HG03378 (cell line): ENCODE results near the gene LDHB.
"Not testable (repeated sequence)": the region's sequence is repeated elsewhere in the genome, so short reads cannot be mapped to it uniquely, and the experiment has no call there.

ENCODE experiments used
- ATAC-seq: cut with Tn5 transposase; IDR thresholded peaks from one replicate; pipeline ENCODE4 v1.9.1; 2021; ENCODE audit warnings: mild to moderate bottlenecking, moderate library complexity; ENCODE audit not compliant: unreplicated experiment

LDHB gene

DNA sequence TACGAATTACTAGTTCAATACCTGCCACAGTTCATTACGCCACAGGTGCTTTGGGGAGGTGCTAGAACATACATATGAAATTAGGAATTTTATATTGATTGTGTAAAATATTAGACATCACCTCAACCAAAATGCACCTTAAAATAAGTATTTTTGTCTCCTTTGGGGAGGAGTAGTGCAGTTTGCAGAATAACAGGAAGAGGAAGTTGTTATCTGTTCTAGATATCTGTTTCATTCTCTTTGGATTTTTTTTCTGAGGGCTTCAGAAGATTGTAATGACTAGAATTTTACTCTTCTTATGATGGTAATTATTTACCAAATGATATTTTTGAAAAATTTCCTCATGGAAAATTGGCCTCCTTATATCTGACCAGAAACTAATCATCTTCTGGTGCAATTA lies 43.1 kb downstream of the LDHB start:
- ATAC-seq = no peak

DNA sequence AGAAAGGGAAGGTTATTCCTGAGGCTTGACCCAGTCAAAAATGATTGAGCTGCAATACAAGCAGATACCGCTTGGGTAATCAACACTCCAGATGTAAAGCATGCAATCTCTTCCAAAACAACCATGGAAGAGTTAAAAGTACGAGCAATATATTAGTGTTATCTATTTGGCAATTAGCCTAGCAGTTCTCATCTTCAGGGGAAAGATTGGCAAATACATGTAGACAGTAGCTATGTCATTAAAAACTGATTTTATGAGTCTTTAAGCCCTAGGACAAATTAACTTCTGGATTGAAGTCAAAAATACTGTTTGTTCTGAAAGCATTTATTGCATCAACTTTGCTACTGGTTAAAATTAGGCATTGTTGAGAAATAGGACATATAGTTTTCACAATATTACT lies 43.7 kb downstream of the LDHB start:
- ATAC-seq = no peak

DNA sequence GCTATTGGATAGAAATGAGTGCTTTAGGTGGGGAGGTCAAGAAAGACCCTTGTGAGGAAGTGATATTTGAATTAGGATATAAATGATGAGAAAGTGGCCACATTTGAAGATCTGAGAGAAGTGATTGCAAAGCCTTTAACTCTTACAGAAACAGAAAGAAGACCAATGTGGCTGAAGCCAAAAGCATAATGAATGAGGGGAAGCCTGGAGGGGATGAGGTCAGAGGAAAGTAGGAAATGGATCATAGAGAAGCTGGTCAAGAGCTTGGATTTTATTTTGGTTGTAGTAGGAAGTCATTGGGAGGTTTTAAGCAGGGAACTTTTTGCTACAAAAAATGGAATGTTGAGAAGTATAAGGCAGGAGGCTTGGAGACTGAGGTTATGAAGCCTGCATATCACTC lies 49.4 kb downstream of the LDHB start:
- no peak for ATAC-seq

DNA sequence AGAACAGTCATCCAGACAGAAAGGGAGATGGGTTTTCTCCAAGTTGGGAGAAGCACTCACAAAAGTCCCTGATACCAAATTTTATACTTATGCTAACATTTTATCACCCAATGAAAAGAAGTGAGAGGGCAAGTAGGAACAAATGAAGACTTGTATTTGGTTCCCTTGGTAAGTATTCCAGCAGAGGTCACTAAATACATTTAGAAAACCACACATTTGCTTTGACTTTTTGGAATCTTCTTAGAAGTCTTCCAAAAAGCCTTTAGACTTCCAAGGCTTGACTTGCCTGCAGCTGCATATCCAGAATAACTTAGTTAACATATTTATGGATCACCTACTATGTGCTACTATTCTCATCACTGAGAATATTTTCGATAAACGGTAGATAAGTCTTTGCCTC lies 49.9 kb downstream of the LDHB start:
- ATAC-seq = no peak

DNA sequence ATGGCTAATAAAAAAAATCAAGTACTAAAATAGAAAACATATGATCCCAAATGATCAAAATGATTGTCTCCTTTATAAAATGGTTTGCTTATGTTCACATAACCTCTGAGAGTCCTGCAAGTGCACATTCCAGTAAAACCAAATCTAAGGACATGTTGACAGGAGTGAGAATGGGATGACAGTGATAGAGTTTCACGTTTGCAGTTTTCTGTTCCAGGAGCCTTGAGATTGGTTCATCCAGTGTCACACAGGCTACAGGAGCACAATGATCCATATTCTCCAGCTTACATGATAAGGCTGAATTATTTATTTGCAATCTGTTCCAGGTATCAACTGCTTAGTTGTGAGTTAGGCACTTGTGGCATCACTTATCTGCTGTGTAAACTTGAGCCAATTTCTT lies 51.5 kb downstream of the LDHB start:
- ATAC-seq = no peak

DNA sequence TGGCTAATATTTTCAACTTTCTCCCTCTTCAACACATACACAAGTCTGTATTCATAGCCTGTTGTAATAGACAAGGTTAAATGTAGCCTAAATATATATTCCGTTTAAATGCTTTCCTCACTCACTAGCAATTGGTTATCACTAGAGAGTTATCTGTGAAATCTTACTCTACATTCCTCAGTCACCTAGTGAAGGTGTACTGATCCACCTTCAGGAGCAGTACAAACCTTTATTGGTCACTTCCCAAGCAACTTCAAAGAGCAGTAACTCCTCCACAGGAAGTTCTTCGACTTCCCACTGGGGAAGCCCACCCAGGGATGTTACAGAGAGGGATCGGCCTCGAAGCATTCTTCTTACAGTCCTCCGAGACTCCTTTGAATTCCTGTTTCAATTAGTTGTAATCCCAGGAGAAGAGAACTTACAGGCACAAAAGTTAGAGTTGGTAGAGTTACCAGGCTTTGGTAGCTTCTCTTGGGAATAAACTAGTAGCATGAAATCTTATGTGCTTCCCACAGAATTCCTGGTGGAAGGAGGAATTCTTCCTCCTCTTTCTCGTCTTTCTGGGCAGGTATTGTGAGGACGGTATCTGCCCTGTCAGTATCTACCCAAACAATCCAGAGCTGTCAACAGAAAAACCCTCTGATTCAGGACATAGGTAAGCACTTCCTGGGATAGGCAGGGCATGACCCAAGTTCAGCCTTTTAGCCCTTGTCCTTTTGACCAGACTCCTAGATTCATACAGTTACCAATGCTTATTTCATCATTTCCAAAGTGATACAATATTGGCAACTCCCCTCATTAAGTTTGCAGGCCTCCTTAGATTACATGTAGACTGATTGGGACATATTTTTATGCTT lies 53.2 kb downstream of the LDHB start, which contains the start of gene GYS2:
Gene GYS2 (minus strand): TSS at position 603 of the 857 bp plus-strand sequence. CDS start 255 bp downstream, at position 348.
- no peak for ATAC-seq

DNA sequence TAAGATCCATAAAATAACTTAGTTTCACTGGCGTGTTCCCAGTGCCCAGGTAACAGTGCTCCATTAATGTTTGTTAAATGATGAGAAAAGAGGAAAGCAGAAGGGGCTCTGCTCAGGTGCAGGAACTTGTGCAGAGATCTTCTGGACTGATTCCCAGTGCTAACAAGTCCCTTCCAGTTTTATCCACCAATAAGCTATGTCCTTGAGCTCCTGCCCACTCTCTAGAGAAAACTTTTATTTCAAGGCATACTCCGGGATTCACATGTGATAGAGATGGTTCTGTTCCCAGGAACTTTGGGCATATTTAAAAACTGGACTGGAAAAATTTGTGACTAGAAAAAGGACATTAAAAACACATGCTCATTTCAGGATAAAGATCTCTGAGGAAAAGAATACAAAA lies 54.9 kb downstream of the LDHB start:
- no peak for ATAC-seq

DNA sequence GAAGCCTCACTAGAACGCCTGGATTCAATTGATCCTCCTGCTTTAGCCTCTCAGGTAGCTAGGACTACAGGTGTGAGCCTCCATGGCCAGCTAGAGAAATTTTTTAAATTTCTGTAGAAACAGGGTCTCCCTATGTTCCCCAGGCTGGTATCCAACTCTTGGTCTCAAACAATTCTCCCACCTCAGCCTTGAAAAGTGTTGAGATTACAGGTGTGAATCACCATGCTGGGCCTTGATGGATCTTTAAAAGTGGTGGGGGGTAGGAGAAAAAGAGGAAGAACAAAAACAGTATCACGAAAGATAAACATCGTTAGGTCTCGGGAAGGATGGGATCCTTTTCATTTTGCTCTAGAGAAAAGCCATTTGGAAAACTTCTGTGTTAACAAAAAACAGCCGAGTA lies 57.4 kb downstream of the LDHB start:
- no peak for ATAC-seq

DNA sequence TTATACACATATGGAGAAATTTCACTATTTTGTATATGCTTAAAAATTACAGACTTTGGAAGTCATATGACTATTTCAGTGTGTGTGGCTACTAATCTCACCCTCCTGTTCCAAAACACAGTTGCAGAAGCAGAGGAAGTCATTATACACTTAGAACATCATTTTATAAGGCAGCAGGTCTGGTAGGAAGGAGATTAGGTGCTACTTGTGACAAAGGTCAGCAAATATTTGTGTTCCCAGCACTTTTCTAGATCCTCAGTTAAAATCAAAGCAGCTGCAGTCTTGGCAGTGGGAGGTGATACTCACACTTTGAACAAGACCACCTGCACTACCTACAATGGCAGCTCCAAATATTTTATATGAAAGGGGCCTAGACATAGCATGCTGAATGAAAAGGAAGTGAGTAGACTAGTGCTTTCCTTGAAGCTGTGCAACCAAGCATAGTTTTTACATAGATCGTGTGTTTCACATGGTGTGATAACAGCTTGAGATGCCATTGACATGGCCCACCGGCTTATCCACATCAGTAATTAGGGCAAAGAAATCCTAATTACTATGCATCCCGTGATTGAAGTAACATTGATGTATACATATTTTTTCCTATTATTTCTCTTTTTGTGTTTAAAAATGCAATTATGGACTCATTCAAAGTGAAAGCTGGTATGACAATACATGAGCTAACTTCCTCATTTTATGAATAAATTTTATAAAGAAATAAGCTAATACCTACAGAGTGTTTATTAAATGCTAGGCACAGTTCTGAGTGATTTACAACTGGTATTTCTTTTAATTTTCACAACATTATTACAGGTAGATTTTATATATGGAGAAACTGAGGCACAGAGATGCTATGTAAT lies 58.3 kb downstream of the LDHB start:
- ATAC-seq = peak; percentile 66

DNA sequence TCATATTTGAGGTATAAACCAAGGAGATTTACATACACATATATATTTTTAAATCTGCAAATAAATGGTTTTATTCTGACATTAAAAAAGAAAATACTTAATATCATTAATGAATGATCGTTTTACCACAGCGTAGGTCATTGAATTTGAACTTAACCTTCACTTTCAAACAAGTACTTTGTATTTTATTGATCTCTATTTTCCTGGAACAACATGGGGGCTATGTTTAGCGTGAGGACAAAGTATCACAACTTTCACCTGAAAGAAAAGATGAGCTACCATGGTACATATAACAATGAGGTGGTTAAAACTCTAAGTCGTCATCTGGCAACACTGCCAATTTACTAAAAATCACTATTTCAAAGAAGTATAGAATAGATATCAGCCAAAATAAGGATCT lies 59.0 kb downstream of the LDHB start:
- ATAC-seq = no peak

DNA sequence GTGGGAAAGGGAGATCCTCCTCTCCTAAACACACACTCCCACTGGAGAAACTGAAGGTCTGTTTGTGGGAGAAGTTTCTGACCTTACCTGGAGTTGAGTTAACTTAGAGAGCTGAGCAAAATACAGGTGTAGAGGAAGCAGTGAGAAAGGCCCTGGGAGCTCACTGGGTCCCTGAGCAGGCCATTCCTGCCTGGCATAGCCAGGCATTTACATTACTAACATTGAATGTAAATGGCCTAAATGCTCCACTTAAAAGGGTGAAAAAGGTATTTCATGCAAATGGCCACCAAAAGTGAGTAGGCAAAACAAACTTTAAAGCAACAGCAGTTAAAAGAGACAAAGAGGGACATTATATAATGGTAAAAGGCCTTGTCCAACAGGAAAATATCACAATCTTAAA lies 62.3 kb downstream of the LDHB start:
- ATAC-seq = not testable (repeated sequence)

DNA sequence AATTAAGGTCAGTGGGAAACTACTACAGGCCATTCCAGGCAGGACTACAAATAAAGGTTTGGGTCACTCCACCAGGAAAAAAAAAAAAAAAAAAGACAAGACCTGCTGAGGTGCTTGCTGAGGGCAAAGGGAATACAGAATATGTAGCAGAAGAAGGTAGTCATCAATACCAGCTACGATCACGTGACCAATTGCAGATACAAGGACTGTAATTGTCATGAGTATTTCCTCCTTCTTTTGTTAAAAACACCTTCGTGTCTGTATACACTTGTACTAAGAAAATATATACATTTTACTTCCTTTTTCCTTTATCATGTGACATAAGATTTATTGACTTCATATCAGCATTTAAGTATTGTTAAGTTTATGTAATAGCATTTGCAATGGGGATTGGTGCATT lies 72.2 kb downstream of the LDHB start:
- no peak for ATAC-seq
